ENCODE results near the gene GPR22.

GRCh38 chr7:107427462-107427861 is 42.4 kb upstream of the GPR22 start:
- TF ChIP-seq CTCF (IDR thresholded peaks at IDR 0.05; ENCODE audit: low read depth, low read length) = no peak
- TF ChIP-seq EZH2phosphoT487 (IDR thresholded peaks at IDR 0.05; ENCODE audit: low read depth) = no peak

Measured in OCI-LY3 (cell line).